Mucosa of descending colon (tissue), 3 donors: Measurements from ENCODE around the gene LGMN. TPM values are rescaled to one million over a fixed set of nuclear protein-coding genes. Genes with fewer than 3 reads are reported as not detected.

ENCODE experiments used
- ATAC-seq: fragments of 200-7000 bp; cut with Tn5 transposase; one replicate; pipeline ENCODE4 v1.9.1; 2020; ENCODE audit warnings: mild to moderate bottlenecking, moderate library complexity
- DNase-seq, 3 donors: peaks; one replicate each; pipeline ENCODE4 v3.0.0-alpha.2; 2020
- H3K36me3 ChIP-seq: fragments of 200-600 bp; one replicate; pipeline ENCODE4 v1.8.0; 2021; ENCODE audit warnings: low read depth, mild to moderate bottlenecking
- H3K4me1 ChIP-seq: fragments of 200-600 bp; one replicate; pipeline ENCODE4 v1.8.0; 2021; ENCODE audit warnings: low read depth, mild to moderate bottlenecking
- H3K4me3 ChIP-seq: fragments of 200-600 bp; one replicate; pipeline ENCODE4 v1.8.0; 2021; ENCODE audit warnings: mild to moderate bottlenecking
- H3K9me3 ChIP-seq: fragments of 200-600 bp; one replicate; pipeline ENCODE4 v1.8.0; 2021; ENCODE audit warnings: mild to moderate bottlenecking
- intact Hi-C, 2 donors: fragments of 100-400 bp; cut with DNase I in 1 of 2; cut with micrococcal nuclease in 1 of 2; formaldehyde crosslinking; loops; one replicate each; pipeline versions ENCODE4 v1.11.0 to v1.11.1; 2022; cut with DNase I, micrococcal nuclease
- total RNA-seq, 3 donors: library from RNA; stranded (reverse); fragmentation: NEBNext Ultra II Directional in 2 of 3; extraction: Animal tissue kit (Norgen Biotek cat#: 25700) in 2 of 3; gene quantifications; one replicate each; pipeline versions ENCODE4 v1.2.1 to v1.2.4, GENCODE V29; 2021 to 2023
- TF ChIP-seq, protein P1 (sequence below): fragments of 200-600 bp; IDR thresholded peaks from one replicate; pipeline ENCODE4 v1.8.0; 2022; ENCODE audit warnings: antibody characterized with exemption, mild to moderate bottlenecking
- donor health status: DM: no; HTN: no; CAD: no; lungs with moderate emphysema.
- donor health status: DM: no; HTN: no; CAD: no.
- donor health status: DM: no; HTN: yes; CAD: no.

The LGMN gene
- total RNA-seq, 3 donors from 2014 or later, result 86.8 to 103 (median 94.3) TPM

DNA sequence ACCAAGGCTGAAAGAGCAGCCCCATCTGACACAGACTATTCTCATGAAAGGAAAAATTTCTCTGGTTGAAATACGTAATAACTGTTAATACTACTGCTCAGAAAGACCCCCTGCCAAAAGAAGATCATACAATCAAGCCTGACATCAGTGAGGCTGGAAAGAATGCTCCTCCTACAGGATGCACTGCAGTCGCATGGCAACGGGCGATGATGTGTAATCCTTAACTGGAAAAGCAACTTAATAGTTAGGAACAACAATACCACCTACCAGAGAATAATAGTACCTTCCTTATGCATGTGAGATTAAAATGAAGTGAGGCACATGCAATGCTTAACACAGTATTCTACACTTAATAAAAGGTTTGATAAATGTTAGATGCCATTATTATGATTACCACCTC lies 44.5 kb upstream of the LGMN start:
- DNase-seq, result no peak
- no peak for ATAC-seq

DNA sequence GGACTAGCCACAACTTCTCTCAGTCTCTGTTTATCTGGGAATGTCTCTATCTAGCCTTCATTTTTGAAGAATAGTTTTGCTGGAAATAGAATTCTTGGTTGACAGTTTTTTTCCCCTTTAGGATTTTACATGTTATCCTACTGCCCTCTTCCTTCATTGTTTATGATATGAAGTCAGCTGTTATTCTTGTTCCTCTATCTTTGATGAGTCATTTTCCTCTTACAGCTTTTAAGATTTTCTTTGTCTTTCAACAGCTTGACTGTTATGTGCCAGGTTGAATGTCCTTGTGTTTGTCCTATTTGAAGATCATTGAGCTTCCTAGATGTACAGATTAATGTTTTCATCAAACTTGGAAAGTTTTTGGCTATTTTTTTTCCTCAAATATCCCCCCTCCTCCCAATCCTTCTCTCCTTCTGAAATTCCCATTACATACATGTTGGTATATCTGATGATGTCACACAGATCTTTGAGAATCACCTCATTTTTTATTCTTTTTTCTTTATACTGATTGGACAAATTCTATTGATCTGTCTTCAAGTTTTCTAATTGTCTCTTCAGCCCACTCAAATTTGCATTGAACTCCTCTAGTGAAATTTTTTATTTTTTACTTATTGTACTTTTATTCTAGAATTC lies 41.1 kb upstream of the LGMN start:
- Histone ChIP-seq H3K4me3 (no peak overlapping the region), H3K4me1 (peaks cover 4% of the 10 kb centered on the region), H3K9me3 (peaks cover 17% of the 10 kb centered on the region), H3K36me3 (peaks cover 4% of the 10 kb centered on the region)
- TF ChIP-seq, protein P1, sequence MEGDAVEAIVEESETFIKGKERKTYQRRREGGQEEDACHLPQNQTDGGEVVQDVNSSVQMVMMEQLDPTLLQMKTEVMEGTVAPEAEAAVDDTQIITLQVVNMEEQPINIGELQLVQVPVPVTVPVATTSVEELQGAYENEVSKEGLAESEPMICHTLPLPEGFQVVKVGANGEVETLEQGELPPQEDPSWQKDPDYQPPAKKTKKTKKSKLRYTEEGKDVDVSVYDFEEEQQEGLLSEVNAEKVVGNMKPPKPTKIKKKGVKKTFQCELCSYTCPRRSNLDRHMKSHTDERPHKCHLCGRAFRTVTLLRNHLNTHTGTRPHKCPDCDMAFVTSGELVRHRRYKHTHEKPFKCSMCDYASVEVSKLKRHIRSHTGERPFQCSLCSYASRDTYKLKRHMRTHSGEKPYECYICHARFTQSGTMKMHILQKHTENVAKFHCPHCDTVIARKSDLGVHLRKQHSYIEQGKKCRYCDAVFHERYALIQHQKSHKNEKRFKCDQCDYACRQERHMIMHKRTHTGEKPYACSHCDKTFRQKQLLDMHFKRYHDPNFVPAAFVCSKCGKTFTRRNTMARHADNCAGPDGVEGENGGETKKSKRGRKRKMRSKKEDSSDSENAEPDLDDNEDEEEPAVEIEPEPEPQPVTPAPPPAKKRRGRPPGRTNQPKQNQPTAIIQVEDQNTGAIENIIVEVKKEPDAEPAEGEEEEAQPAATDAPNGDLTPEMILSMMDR, result no peak
- ATAC-seq, result no peak
- intact Hi-C loops, result loop anchor here in 1 of 2 donors (10.0 kb wide), 1 partner anchor 75 kb away; no protein-coding TSS in a partner anchor
- DNase-seq, result no peak

More for the DNA sequence above, 44.5 kb upstream of the LGMN start:
- TF ChIP-seq, protein P1, result no peak
- Histone ChIP-seq H3K36me3 (peaks cover 4% of the 10 kb centered on the region), H3K4me1 (peaks cover 11% of the 10 kb centered on the region), H3K4me3 (no peak overlapping the region), H3K9me3 (peaks cover 17% of the 10 kb centered on the region)
- intact Hi-C loops, result no loop called here

DNA sequence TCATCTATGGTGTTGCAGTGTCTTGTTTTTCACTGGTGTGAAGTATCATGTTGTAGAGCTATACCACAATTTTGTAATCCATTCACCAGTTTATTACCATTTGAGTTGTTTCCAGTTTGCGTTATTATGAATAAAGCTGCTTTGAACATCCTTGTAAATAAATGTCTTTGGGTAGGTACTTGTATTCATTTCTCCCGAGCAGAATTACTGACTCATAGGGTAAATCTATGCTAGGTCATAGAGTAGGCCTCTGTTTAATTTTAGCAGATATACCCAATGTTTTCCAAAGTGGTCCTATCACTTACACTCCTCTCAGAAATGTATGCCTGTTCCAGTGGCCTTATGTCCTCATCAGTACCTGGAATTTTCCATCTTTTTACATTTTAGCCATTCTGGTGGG lies 39.1 kb upstream of the LGMN start:
- TF ChIP-seq, protein P1, result no peak
- Histone ChIP-seq H3K4me3 (no peak overlapping the region), H3K36me3 (no peaks in the 10 kb centered on the region), H3K4me1 (peaks cover 5% of the 10 kb centered on the region), H3K9me3 (peaks cover 17% of the 10 kb centered on the region)
- ATAC-seq, result no peak
- intact Hi-C loops, result loop anchor here in 1 of 2 donors (10.0 kb wide), 1 partner anchor 73 kb away; no protein-coding TSS in a partner anchor
- DNase-seq, result no peak

DNA sequence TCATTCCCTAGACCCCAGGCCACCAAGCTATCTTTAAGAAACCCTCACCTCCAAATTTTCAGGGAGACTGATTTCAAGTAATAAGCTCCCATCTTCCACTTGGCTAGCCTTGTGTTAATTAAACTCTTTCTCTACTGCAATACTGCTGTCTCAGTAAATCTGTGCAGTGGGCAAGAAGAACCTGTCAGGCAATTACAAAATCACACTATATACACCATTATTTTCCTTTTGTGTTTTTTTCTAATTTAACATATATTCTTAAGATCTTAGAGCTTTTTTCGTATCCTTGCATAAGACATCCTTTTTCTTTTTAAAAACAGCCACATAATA lies 38.0 kb upstream of the LGMN start:
- Histone ChIP-seq H3K36me3 (no peaks in the 10 kb centered on the region), H3K9me3 (peaks cover 17% of the 10 kb centered on the region), H3K4me1 (peaks cover 5% of the 10 kb centered on the region), H3K4me3 (no peak overlapping the region)
- intact Hi-C loops, result loop anchor here in 1 of 2 donors (10.0 kb wide), 1 partner anchor 72 kb away; no protein-coding TSS in a partner anchor
- TF ChIP-seq, protein P1, result no peak
- no peak for ATAC-seq
- no peak for DNase-seq

DNA sequence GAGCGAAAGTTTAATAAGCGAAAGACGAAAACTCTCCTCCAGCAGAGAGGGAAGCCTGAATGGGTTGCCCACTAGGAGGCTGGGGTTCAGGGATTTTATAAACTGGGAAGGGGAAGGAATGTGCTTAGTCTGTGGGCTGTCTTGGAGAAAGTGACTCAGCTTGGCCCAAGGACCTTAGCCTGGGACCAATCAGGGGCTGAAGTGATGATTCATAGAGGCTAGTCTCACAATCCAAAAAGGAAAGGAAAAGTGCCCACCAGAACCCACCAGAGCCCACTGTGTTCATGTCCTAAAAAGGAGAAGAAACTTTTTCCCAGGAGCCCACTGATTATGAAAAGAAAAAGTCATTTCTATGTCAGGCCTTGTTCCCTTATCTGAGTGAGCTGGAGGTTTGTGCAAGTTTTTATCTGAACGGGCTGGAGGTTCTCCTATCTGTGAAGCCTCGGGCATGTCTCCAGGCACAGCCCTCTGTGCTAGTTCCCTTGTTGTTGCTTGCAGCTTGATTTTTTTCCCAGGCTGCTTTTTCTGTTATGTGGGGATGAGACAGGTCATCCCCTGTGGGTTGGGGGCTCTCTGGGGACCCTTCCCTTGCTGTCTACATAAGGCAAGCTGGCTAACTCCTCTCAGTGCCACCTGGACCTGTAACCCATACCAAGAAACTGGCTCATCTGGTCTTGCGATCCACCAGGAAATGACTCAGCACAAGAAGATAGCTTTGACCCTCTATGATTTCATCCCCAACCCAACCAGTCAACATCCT lies 37.4 kb upstream of the LGMN start:
- H3K9me3 ChIP-seq, result peaks cover 17% of the 10 kb centered on the region
- ATAC-seq, result peak; percentile 55
- H3K4me3 ChIP-seq, result no peak overlapping the region
- H3K36me3 ChIP-seq, result no peaks in the 10 kb centered on the region
- DNase-seq, result no peak
- TF ChIP-seq, protein P1, result no peak
- intact Hi-C loops, result loop anchor here in 1 of 2 donors (10.0 kb wide), 1 partner anchor 71 kb away; no protein-coding TSS in a partner anchor
- H3K4me1 ChIP-seq, result peaks cover 5% of the 10 kb centered on the region
